GM23338 (cell line): ENCODE measurements around the gene DDX41. TPM values are rescaled to one million over a fixed set of nuclear protein-coding genes. Genes with fewer than 3 reads are reported as not detected.

Experiments
- ATAC-seq: fragments of 200-7000 bp; cut with Tn5 transposase; 3 replicates; pipeline ENCODE4 v1.9.1; 2020
- DNase-seq: peaks from one replicate; pipeline ENCODE4 v3.0.0-alpha.2; 2015; ENCODE audit warnings: low spot score
- H2AFZ ChIP-seq: fragments of 200-600 bp; sonication (generic); 2 replicates; pipeline ENCODE4 v1.8.0; 2016; ENCODE audit warnings: antibody characterized with exemption, mild to moderate bottlenecking, moderate library complexity
- H3F3A ChIP-seq: fragments of 200-600 bp; sonication (generic); replicated peaks from 2 replicates; pipeline ENCODE4 v1.8.0; 2017; ENCODE audit warnings: antibody characterized with exemption, mixed run types, low read depth
- H3K27ac ChIP-seq: fragments of 200-600 bp; sonication (generic); 2 replicates; pipeline ENCODE4 v1.6.1; 2016; ENCODE audit warnings: low read depth
- H3K27me3 ChIP-seq: fragments of 200-600 bp; sonication (generic); 2 replicates; pipeline ENCODE4 v1.8.0; 2016; ENCODE audit warnings: mild to moderate bottlenecking, mixed run types, moderate library complexity; ENCODE audit not compliant: insufficient read depth
- H3K36me3 ChIP-seq: fragments of 200-600 bp; sonication (generic); 2 replicates; pipeline ENCODE4 v1.8.0; 2016; ENCODE audit warnings: mild to moderate bottlenecking; ENCODE audit not compliant: insufficient read depth
- H3K4me1 ChIP-seq: fragments of 200-600 bp; sonication (generic); 2 replicates; pipeline ENCODE4 v1.8.0; 2016; ENCODE audit warnings: mild to moderate bottlenecking, moderate library complexity; ENCODE audit not compliant: insufficient read depth
- H3K4me2 ChIP-seq: fragments of 200-600 bp; sonication (generic); 2 replicates; pipeline ENCODE4 v1.7.1; 2017; ENCODE audit warnings: mixed run types
- H3K4me3 ChIP-seq: fragments of 200-600 bp; sonication (generic); 2 replicates; pipeline ENCODE4 v1.6.1; 2016; ENCODE audit warnings: mixed run types
- H3K79me2 ChIP-seq: fragments of 200-600 bp; sonication (generic); replicated peaks from 2 replicates; pipeline ENCODE4 v1.8.0; 2017; ENCODE audit warnings: mild to moderate bottlenecking; ENCODE audit not compliant: insufficient read depth
- H3K9me2 ChIP-seq: fragments of 200-600 bp; sonication (generic); 2 replicates; pipeline ENCODE4 v1.8.0; 2017; ENCODE audit not compliant: insufficient read depth
- H4K20me1 ChIP-seq: fragments of 200-600 bp; sonication (generic); replicated peaks from 2 replicates; pipeline ENCODE4 v1.8.0; 2017; ENCODE audit warnings: mild to moderate bottlenecking; ENCODE audit not compliant: insufficient read depth
- H3K27ac Mint-ChIP-seq: 2 replicates; pipeline ENCODE4 v1.8.0; 2020; ENCODE audit warnings: inconsistent platforms, mild to moderate bottlenecking, moderate library complexity, mixed read lengths
- H3K27me3 Mint-ChIP-seq: 3 replicates; pipeline ENCODE4 v1.8.0; 2022; ENCODE audit warnings: low read depth, mild to moderate bottlenecking, moderate library complexity, mixed read lengths, inconsistent platforms; ENCODE audit not compliant: insufficient read depth, poor library complexity
- H3K36me3 Mint-ChIP-seq: 3 replicates; pipeline ENCODE4 v1.8.0; 2021; ENCODE audit warnings: low read depth, mild to moderate bottlenecking, inconsistent platforms, moderate library complexity, mixed read lengths
- H3K4me1 Mint-ChIP-seq: 3 replicates; pipeline ENCODE4 v1.8.0; 2020; ENCODE audit warnings: mild to moderate bottlenecking, inconsistent platforms, mixed read lengths
- H3K4me3 Mint-ChIP-seq: 3 replicates; pipeline ENCODE4 v1.8.0; 2021; ENCODE audit warnings: moderate library complexity, mild to moderate bottlenecking, inconsistent platforms, mixed read lengths
- H3K9me3 Mint-ChIP-seq: 3 replicates; pipeline ENCODE4 v1.8.0; 2020; ENCODE audit warnings: moderate library complexity, mild to moderate bottlenecking, inconsistent platforms, mixed read lengths
- CREB1 ChIP-seq: fragments of 250-450 bp; sonication (Bioruptor Pico); IDR thresholded peaks from 2 replicates; pipeline ENCODE4 v1.5.0; 2020; ENCODE audit warnings: low read depth, mild to moderate bottlenecking, moderate library complexity
- CTCF ChIP-seq, 2 experiments: fragments of 200-600 bp in 1 of 2; sonication (generic) in 1 of 2; conservative IDR thresholded peaks; 2 replicates each; pipeline versions ENCODE4 v1.5.1 to v1.6.1; 2016 to 2017; ENCODE audit warnings: antibody characterized with exemption in 2 of 2, low read depth in 2 of 2, mild to moderate bottlenecking in 2 of 2, moderate library complexity in 1 of 2
- ETS1 ChIP-seq: IDR thresholded peaks from 2 replicates; pipeline ENCODE4 v1.6.1; 2016; ENCODE audit warnings: antibody characterized with exemption
- EZH2 ChIP-seq: fragments of 200-600 bp; sonication (generic); IDR thresholded peaks from one replicate; pipeline ENCODE4 v1.8.0; 2017; ENCODE audit warnings: antibody characterized with exemption, mild to moderate bottlenecking, low read depth; ENCODE audit not compliant: unreplicated experiment
- EZH2phosphoT487 ChIP-seq: fragments of 200-600 bp; sonication (generic); IDR thresholded peaks from one replicate; pipeline ENCODE4 v1.8.1; 2018; ENCODE audit warnings: antibody characterized with exemption; ENCODE audit not compliant: unreplicated experiment
- JUNB ChIP-seq: IDR thresholded peaks from one replicate; pipeline ENCODE4 v1.6.1; 2016; ENCODE audit warnings: antibody characterized with exemption; ENCODE audit not compliant: unreplicated experiment
- NANOG ChIP-seq: IDR thresholded peaks from 2 replicates; pipeline ENCODE4 v1.6.1; 2016; ENCODE audit warnings: antibody characterized with exemption, borderline replicate concordance
- POLR2AphosphoS5 ChIP-seq: IDR thresholded peaks from 2 replicates; pipeline ENCODE4 v1.6.1; 2016; ENCODE audit warnings: antibody characterized with exemption, low read depth
- REST ChIP-seq: IDR thresholded peaks from one replicate; pipeline ENCODE4 v1.6.1; 2018; ENCODE audit warnings: antibody characterized with exemption; ENCODE audit not compliant: unreplicated experiment
- STAT1 ChIP-seq: IDR thresholded peaks from one replicate; pipeline ENCODE4 v1.6.1; 2016; ENCODE audit warnings: antibody characterized with exemption; ENCODE audit not compliant: unreplicated experiment
- ZNF114 ChIP-seq: fragments of 250-450 bp; sonication (Bioruptor Pico); IDR thresholded peaks from 2 replicates; pipeline ENCODE4 v1.5.0; 2020; ENCODE audit warnings: mild to moderate bottlenecking, moderate library complexity
- ZNF331 ChIP-seq: fragments of 250-450 bp; sonication (Bioruptor Pico); IDR thresholded peaks from 2 replicates; pipeline ENCODE4 v1.5.0; 2020; ENCODE audit warnings: low read depth, mild to moderate bottlenecking, moderate library complexity
- ZNF462 ChIP-seq: fragments of 250-450 bp; sonication (Bioruptor Pico); IDR thresholded peaks from 2 replicates; pipeline ENCODE4 v1.5.0; 2020; ENCODE audit warnings: mild to moderate bottlenecking, moderate library complexity
- polyA plus RNA-seq: library from polyadenylated mRNA; unstranded; fragments of >200 nt; fragmentation: Nextera tagmentation; extraction: Ambion mirVana; gene quantifications from 2 replicates; pipeline ENCODE4 v1.2.1, GENCODE V29; 2016
- total RNA-seq: library from RNA; depleted of rRNA; stranded (reverse); fragments of >200 nt; shearing (Covaris generic); gene quantifications from 2 replicates; pipeline ENCODE4 v1.2.3, GENCODE V29; 2014

Gene DDX41
- total and polyA plus RNA-seq, 2 experiments from 2014 or later, result 67.1 to 139 TPM

- TF ChIP-seq ETS1 (no peak), NANOG (no peak), ZNF462 (CRISPR knock-in tag) (no peak), ZNF331 (no peak), REST (no peak), EZH2phosphoT487 (no peak), ZNF114 (CRISPR knock-in tag) (no peak), CTCF (conservative IDR thresholded peaks at IDR 0.05; ENCODE audit: low read depth in 2 of 2) (no peak), CREB1 (no peak), JUNB (no peak), STAT1 (no peak), EZH2 (no peak), POLR2AphosphoS5 (no peak)
- H3K27ac Mint-ChIP-seq, result no peak overlapping the region
- Histone ChIP-seq H3K4me1 (peaks cover 15% of the 10 kb centered on the region), H3K27ac (no peak overlapping the region), H2AFZ (no peak overlapping the region), H3K27me3 (no peaks in the 10 kb centered on the region), H3K79me2 (no peaks in the 10 kb centered on the region), H3K4me2 (no peak overlapping the region), H3F3A (peaks cover 5% of the 10 kb centered on the region; the same call in 1 of the 2 replicates), H3K9me2 (no peaks in the 10 kb centered on the region), H3K36me3 (no peaks in the 10 kb centered on the region), H4K20me1 (no peaks in the 10 kb centered on the region; the same call in 1 of the 2 replicates), H3K4me3 (no peak overlapping the region)
- peaks cover 46% of the 10 kb centered on the region for H3K36me3 Mint-ChIP-seq
- H3K4me3 Mint-ChIP-seq, result no peak overlapping the region
- peaks cover 22% of the 10 kb centered on the region for H3K4me1 Mint-ChIP-seq
- DNase-seq (no peak), ATAC-seq (no peak)
- H3K27me3 Mint-ChIP-seq, result peaks cover 14% of the 10 kb centered on the region
- peaks cover 2% of the 10 kb centered on the region; the same call in 1 of the 3 replicates for H3K9me3 Mint-ChIP-seq
These were observed 8.5 kb downstream of the DDX41 start for GRCh38 chr5:177508221-177508611.
